Naive B cell (primary cell): ENCODE data around the gene LAS1L. TPM values are rescaled to one million over a fixed set of nuclear protein-coding genes. Genes with fewer than 3 reads are reported as not detected.
"Not testable (repeated sequence)": the region's sequence is repeated elsewhere in the genome, so short reads cannot be mapped to it uniquely, and the experiment has no call there.

Source experiments
- ATAC-seq, 2 donors: fragments of 150-1000 bp; cut with Tn5 transposase; 2 replicates each; pipeline ENCODE4 v1.10.0; 2021; ENCODE audit warnings: low read depth in 2 of 2, mild to moderate bottlenecking in 2 of 2, moderate library complexity in 2 of 2
- DNase-seq: peaks from one replicate; pipeline ENCODE4 v3.0.0; 2022
- H3K27ac Mint-ChIP-seq, 6 donors: one replicate each; pipeline ENCODE4 v1.8.0; 2020 to 2022; ENCODE audit warnings: mild to moderate bottlenecking in 6 of 6, mixed read lengths in 6 of 6, moderate library complexity in 5 of 6, inconsistent platforms in 2 of 6
- H3K27me3 Mint-ChIP-seq, 3 donors: one replicate each; pipeline ENCODE4 v1.8.0; 2021 to 2022; ENCODE audit warnings: mixed read lengths in 3 of 3, mild to moderate bottlenecking in 1 of 3
- H3K36me3 Mint-ChIP-seq, 2 donors: one replicate each; pipeline ENCODE4 v1.8.0; 2020 to 2022; ENCODE audit warnings: mixed read lengths in 2 of 2, inconsistent platforms in 1 of 2, mild to moderate bottlenecking in 1 of 2
- H3K4me1 Mint-ChIP-seq, 3 donors: one replicate each; pipeline ENCODE4 v1.8.0; 2020 to 2022; ENCODE audit warnings: mixed read lengths in 3 of 3, inconsistent platforms in 1 of 3, mild to moderate bottlenecking in 1 of 3, moderate library complexity in 1 of 3
- H3K4me3 Mint-ChIP-seq, 8 donors: one replicate each; pipeline ENCODE4 v1.8.0; 2020 to 2022; ENCODE audit warnings: mild to moderate bottlenecking in 8 of 8, mixed read lengths in 8 of 8, moderate library complexity in 8 of 8, inconsistent platforms in 2 of 8
- H3K9me3 Mint-ChIP-seq, 7 donors: one replicate each; pipeline ENCODE4 v1.8.0; 2020 to 2022; ENCODE audit warnings: mixed read lengths in 7 of 7, mild to moderate bottlenecking in 5 of 7, inconsistent platforms in 2 of 7, moderate library complexity in 1 of 7
- polyA plus RNA-seq, 6 donors: library from polyadenylated mRNA; unstranded; fragments of 300-500 nt; fragmentation: Illumina TruSeq; gene quantifications; one replicate each; pipeline ENCODE4 v1.2.3, GENCODE V29; 2021; ENCODE audit warnings: low read depth in 6 of 6

The LAS1L gene
- polyA plus RNA-seq: 10 to 100 TPM; 22.3 to 51.9 (median 45.2) TPM

- Mint-ChIP-seq H3K27ac (peak within 1 kb of the TSS; percentile 89 to 99 (median 97)), H3K27me3 (no peaks in the 10 kb centered on the region), H3K36me3 (no peaks in the 10 kb centered on the region), H3K4me3 (peak within 1 kb of the TSS; percentile 90 to 100 (median 98)), H3K4me1 (peaks cover 9 to 24% (median 12%) of the 10 kb centered on the region in 3 donors), H3K9me3 (no peaks in the 10 kb centered on the region)
- ATAC-seq (peak; percentile 97 to 99), DNase-seq (peak; percentile 90)
Measured at GRCh38 chrX:65534450-65535292, at the start of gene LAS1L. Gene LAS1L (minus strand): TSS chrX:65534787. CDS start chrX:65534715, 72 bp downstream.

- H3K27ac Mint-ChIP-seq: peak overlapping the region in 3 of 6 donors; percentile 44 to 90 (median 88)
- no peaks in the 10 kb centered on the region for H3K9me3 Mint-ChIP-seq
Measured at GRCh38 chrX:65582450-65583082, 48.0 kb upstream of the LAS1L start.

GRCh38 chrX:65581661-65582339 is 47.2 kb upstream of the LAS1L start:
- Mint-ChIP-seq H3K9me3 (no peaks in the 10 kb centered on the region), H3K36me3 (no peaks in the 10 kb centered on the region), H3K27ac (peak overlapping the region in 1 of 6 donors; percentile 90), H3K4me1 (peaks cover 0 to 10% (median 9%) of the 10 kb centered on the region in 3 donors), H3K4me3 (no peak overlapping the region), H3K27me3 (peaks cover 0 to 16% (median 0%) of the 10 kb centered on the region in 3 donors)
- peak; percentile 50 for DNase-seq
- peak; percentile 34 to 60 for ATAC-seq

More at GRCh38 chrX:65582450-65583082, 48.0 kb upstream of the LAS1L start:
- peaks cover 0 to 23% (median 0%) of the 10 kb centered on the region in 3 donors for H3K27me3 Mint-ChIP-seq
- no peak overlapping the region for H3K4me3 Mint-ChIP-seq
- H3K4me1 Mint-ChIP-seq: peaks cover 5 to 10% (median 9%) of the 10 kb centered on the region in 3 donors
- no peaks in the 10 kb centered on the region for H3K36me3 Mint-ChIP-seq
- no peak for DNase-seq
- ATAC-seq: no peak

- H3K36me3 Mint-ChIP-seq: no peaks in the 10 kb centered on the region
- DNase-seq (no peak), ATAC-seq (no peak)
- H3K27me3 Mint-ChIP-seq: peaks cover 0 to 13% (median 0%) of the 10 kb centered on the region in 3 donors
- peaks cover 0 to 12% (median 10%) of the 10 kb centered on the region in 3 donors for H3K4me1 Mint-ChIP-seq
- no peaks in the 10 kb centered on the region for H3K9me3 Mint-ChIP-seq
- no peak overlapping the region for H3K4me3 Mint-ChIP-seq
- H3K27ac Mint-ChIP-seq: no peak overlapping the region
Measured at GRCh38 chrX:65578346-65578745, 43.8 kb upstream of the LAS1L start.

- no peak for ATAC-seq
- Mint-ChIP-seq H3K4me1 (peaks cover 0 to 5% (median 0%) of the 10 kb centered on the region in 3 donors), H3K36me3 (no peaks in the 10 kb centered on the region), H3K4me3 (no peak overlapping the region), H3K9me3 (no peaks in the 10 kb centered on the region), H3K27me3 (peaks cover 0 to 13% (median 0%) of the 10 kb centered on the region in 3 donors), H3K27ac (no peak overlapping the region)
- no peak for DNase-seq
Measured at GRCh38 chrX:65576160-65576559, 41.6 kb upstream of the LAS1L start.

- Mint-ChIP-seq H3K4me1 (peaks cover 0 to 5% (median 0%) of the 10 kb centered on the region in 3 donors), H3K27ac (no peak overlapping the region), H3K4me3 (no peak overlapping the region), H3K27me3 (peaks cover 0 to 7% (median 0%) of the 10 kb centered on the region in 3 donors), H3K36me3 (no peaks in the 10 kb centered on the region), H3K9me3 (no peaks in the 10 kb centered on the region)
- ATAC-seq (no peak), DNase-seq (no peak)
Measured at GRCh38 chrX:65575022-65575421, 40.4 kb upstream of the LAS1L start.

- peaks cover 0 to 5% (median 0%) of the 10 kb centered on the region in 3 donors for H3K4me1 Mint-ChIP-seq
Measured at GRCh38 chrX:65574356-65574755, 39.8 kb upstream of the LAS1L start.

GRCh38 chrX:65572971-65573370 is 38.4 kb upstream of the LAS1L start:
- ATAC-seq: no peak
- Mint-ChIP-seq H3K27ac (no peak overlapping the region), H3K4me1 (peaks cover 0 to 5% (median 0%) of the 10 kb centered on the region in 3 donors), H3K36me3 (no peaks in the 10 kb centered on the region), H3K27me3 (peaks cover 0 to 4% (median 1%) of the 10 kb centered on the region in 3 donors), H3K9me3 (peaks cover 0 to 2% (median 0%) of the 10 kb centered on the region in 7 donors), H3K4me3 (no peak overlapping the region)
- no peak for DNase-seq

More at GRCh38 chrX:65574356-65574755, 39.8 kb upstream of the LAS1L start:
- no peak overlapping the region for H3K27ac Mint-ChIP-seq
- H3K9me3 Mint-ChIP-seq: no peaks in the 10 kb centered on the region
- no peak overlapping the region for H3K4me3 Mint-ChIP-seq
- ATAC-seq (no peak), DNase-seq (no peak)
- H3K27me3 Mint-ChIP-seq: peaks cover 0 to under 1% (median 0%) of the 10 kb centered on the region in 3 donors
- no peaks in the 10 kb centered on the region for H3K36me3 Mint-ChIP-seq

- H3K27me3 Mint-ChIP-seq, DNase-seq, H3K4me1 Mint-ChIP-seq, ATAC-seq, H3K36me3 Mint-ChIP-seq, H3K27ac Mint-ChIP-seq, H3K4me3 Mint-ChIP-seq: not testable (repeated sequence)
- H3K9me3 Mint-ChIP-seq: peaks cover 0 to 10% (median 7%) of the 10 kb centered on the region in 7 donors
Measured at GRCh38 chrX:65562850-65563249, 28.3 kb upstream of the LAS1L start.

GRCh38 chrX:65551489-65552339 is 17.1 kb upstream of the LAS1L start:
- no peaks in the 10 kb centered on the region for H3K36me3 Mint-ChIP-seq

GRCh38 chrX:65551086-65551485 is 16.5 kb upstream of the LAS1L start:
- Mint-ChIP-seq H3K4me3 (no peak overlapping the region), H3K4me1 (no peaks in the 10 kb centered on the region), H3K36me3 (no peaks in the 10 kb centered on the region), H3K9me3 (peaks cover 0 to 7% (median 5%) of the 10 kb centered on the region in 7 donors), H3K27me3 (peaks cover 0 to 14% (median 6%) of the 10 kb centered on the region in 3 donors), H3K27ac (no peak overlapping the region)
- DNase-seq: no peak
- ATAC-seq: no peak

More at GRCh38 chrX:65551489-65552339, 17.1 kb upstream of the LAS1L start:
- Mint-ChIP-seq H3K4me3 (no peak overlapping the region), H3K4me1 (no peaks in the 10 kb centered on the region), H3K9me3 (peaks cover 0 to 7% (median 5%) of the 10 kb centered on the region in 7 donors), H3K27me3 (peaks cover 0 to 13% (median 6%) of the 10 kb centered on the region in 3 donors), H3K27ac (no peak overlapping the region)
- ATAC-seq (no peak), DNase-seq (no peak)

GRCh38 chrX:65545456-65545855 is 10.9 kb upstream of the LAS1L start:
- Mint-ChIP-seq H3K27me3 (peaks cover 3 to 23% (median 5%) of the 10 kb centered on the region in 3 donors), H3K4me3 (no peak overlapping the region), H3K27ac (no peak overlapping the region), H3K36me3 (no peaks in the 10 kb centered on the region), H3K4me1 (no peaks in the 10 kb centered on the region), H3K9me3 (no peaks in the 10 kb centered on the region)
- DNase-seq (no peak), ATAC-seq (no peak)
